ENCODE results near the gene TRIM37. TPM values are rescaled to one million over a fixed set of nuclear protein-coding genes. Genes with fewer than 3 reads are reported as not detected.

The TRIM37 gene
- total RNA-seq, 2 donors from 2014 or later: 20.9 to 26.8 TPM

DNA sequence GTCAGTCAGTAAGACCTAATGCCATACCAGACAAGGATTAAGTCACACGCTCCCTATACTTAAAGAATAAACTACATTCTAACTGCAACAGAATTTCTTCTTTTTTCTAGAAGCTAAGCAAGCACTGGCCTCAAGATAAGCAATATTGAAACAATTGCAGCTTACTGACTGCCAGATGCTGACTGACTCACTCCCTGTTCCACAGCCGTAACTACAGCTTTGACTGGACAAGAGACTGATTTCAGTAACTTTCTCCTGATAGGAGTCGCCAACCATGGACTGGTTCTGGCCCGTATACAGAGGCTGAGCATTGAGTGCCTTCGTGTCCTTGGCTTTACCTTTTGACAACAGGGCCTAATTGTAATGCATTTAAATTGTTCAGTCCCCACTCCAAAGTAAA lies 67.9 kb downstream of the TRIM37 start:
- no peak overlapping the region for H3K27ac Mint-ChIP-seq
- H3K27me3 Mint-ChIP-seq: no peaks in the 10 kb centered on the region
- no peaks in the 10 kb centered on the region for H3K4me1 Mint-ChIP-seq
- peaks cover 89% of the 10 kb centered on the region for H3K36me3 Mint-ChIP-seq (ENCODE audit: low read depth)
- no peaks in the 10 kb centered on the region for H3K9me3 Mint-ChIP-seq
- ATAC-seq (replicated peaks): peak; percentile 90
- H3K4me3 Mint-ChIP-seq: no peak overlapping the region

- no peak overlapping the region for H3K27ac Mint-ChIP-seq
These were observed 68.7 kb downstream of the TRIM37 start for GRCh38 chr17:59037960-59038359.

DNA sequence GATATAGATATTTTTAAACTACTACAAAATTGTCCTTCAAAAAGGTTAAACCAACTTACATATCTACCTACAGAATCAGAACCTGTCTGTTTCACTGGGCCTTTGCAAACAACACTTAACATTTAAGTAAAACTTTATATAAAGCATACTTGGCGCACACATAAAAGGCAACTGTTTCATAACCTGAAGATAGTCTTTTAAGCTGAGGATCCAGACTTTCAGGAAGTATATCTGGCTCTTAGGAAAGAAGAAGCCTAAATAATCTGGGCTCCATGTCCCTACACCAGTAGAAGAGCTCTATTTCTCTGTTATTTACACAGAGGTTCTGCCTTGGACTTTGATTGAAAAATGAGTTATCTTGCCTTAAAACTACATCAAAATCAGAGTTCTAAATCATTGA lies 75.9 kb downstream of the TRIM37 start:
- H3K27me3 Mint-ChIP-seq: no peaks in the 10 kb centered on the region
- H3K4me3 Mint-ChIP-seq: no peak overlapping the region
- ATAC-seq (replicated peaks): no peak
- peaks cover 89% of the 10 kb centered on the region for H3K36me3 Mint-ChIP-seq (ENCODE audit: low read depth)
- no peak overlapping the region for H3K27ac Mint-ChIP-seq
- peaks cover 10% of the 10 kb centered on the region for H3K4me1 Mint-ChIP-seq
- H3K9me3 Mint-ChIP-seq: no peaks in the 10 kb centered on the region

More at GRCh38 chr17:59037960-59038359, 68.7 kb downstream of the TRIM37 start:
- Mint-ChIP-seq H3K27me3 (no peaks in the 10 kb centered on the region), H3K4me1 (no peaks in the 10 kb centered on the region), H3K9me3 (no peaks in the 10 kb centered on the region), H3K4me3 (no peak overlapping the region), H3K36me3 (ENCODE audit: low read depth) (peaks cover 87% of the 10 kb centered on the region)
- no peak for ATAC-seq (replicated peaks)

DNA sequence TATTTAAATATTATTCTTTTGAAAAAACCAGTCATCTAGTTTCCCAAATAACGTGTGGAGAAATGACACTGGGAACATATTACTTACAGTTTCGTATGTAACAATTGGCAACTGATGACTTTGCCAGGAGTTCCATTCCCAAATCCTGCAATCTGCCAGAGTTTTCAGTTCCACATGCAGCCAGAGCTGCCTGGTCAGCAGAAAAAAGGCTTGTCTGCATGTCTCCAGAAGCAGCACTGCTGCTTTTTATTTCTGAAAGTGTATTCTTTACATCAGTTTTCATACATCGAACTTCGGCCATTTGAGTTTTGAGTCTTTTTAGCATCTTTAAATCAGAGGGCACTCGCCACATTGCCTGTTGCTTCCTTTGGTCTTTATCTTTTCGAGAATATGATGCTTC lies 78.4 kb downstream of the TRIM37 start:
- H3K4me1 Mint-ChIP-seq: peaks cover 10% of the 10 kb centered on the region
- no peak for ATAC-seq (replicated peaks)
- no peaks in the 10 kb centered on the region for H3K9me3 Mint-ChIP-seq
- no peak overlapping the region for H3K4me3 Mint-ChIP-seq
- H3K27ac Mint-ChIP-seq: peak overlapping the region; percentile 58
- no peaks in the 10 kb centered on the region for H3K27me3 Mint-ChIP-seq
- H3K36me3 Mint-ChIP-seq (ENCODE audit: low read depth): peaks cover 86% of the 10 kb centered on the region

DNA sequence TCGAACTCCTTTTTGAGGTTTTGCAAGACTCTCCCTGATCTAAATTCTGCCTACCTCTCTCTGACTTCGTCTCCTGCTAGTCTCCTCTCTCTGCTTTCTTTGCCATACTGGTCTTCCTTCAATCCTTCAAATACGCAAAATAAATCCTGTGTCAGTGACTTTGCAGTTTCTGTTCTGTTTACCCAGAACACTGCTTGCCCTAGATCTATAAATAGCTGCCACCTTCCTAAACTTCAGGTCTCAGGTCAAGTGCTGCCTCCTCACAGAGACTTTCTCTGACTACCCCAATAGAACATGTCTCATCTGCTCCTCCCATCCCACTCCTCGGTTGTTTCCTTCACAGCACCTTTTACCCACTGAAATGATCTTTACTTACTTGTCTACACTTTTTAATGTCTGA lies 78.9 kb downstream of the TRIM37 start:
- Mint-ChIP-seq H3K4me1 (peaks cover 10% of the 10 kb centered on the region), H3K9me3 (no peaks in the 10 kb centered on the region), H3K36me3 (ENCODE audit: low read depth) (peaks cover 80% of the 10 kb centered on the region), H3K27me3 (no peaks in the 10 kb centered on the region), H3K4me3 (no peak overlapping the region), H3K27ac (peak overlapping the region; percentile 58)
- ATAC-seq (replicated peaks): no peak

GRCh38 chr17:59026176-59026939 lies 80.3 kb downstream of the TRIM37 start:
- H3K36me3 Mint-ChIP-seq (ENCODE audit: low read depth): peaks cover 73% of the 10 kb centered on the region
- H3K4me3 Mint-ChIP-seq: no peak overlapping the region
- H3K9me3 Mint-ChIP-seq: no peaks in the 10 kb centered on the region
- peaks cover 10% of the 10 kb centered on the region for H3K4me1 Mint-ChIP-seq
- no peak for ATAC-seq (replicated peaks)
- no peaks in the 10 kb centered on the region for H3K27me3 Mint-ChIP-seq
- peak overlapping the region; percentile 58 for H3K27ac Mint-ChIP-seq

DNA sequence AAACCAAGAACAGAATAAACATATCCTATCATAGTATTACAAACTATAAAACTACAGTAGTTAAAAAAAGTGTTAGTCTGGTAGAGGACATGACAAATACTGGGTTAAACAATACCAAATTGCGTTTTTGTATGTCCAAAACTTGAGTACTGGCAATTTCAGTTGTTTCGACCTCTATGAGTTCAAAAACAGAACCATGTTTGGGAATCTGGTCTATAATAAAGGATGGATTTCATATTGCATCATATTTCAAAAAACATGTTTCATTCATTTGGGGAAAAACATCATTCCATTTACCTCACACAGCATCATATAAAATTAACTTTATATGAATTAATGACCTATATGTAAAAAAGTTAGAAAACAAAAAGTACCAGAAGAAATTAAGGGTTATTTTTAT lies 81.8 kb downstream of the TRIM37 start:
- Mint-ChIP-seq H3K4me3 (no peak overlapping the region), H3K36me3 (ENCODE audit: low read depth) (peaks cover 72% of the 10 kb centered on the region), H3K27me3 (no peaks in the 10 kb centered on the region), H3K4me1 (peaks cover 7% of the 10 kb centered on the region), H3K27ac (no peak overlapping the region), H3K9me3 (no peaks in the 10 kb centered on the region)
- ATAC-seq (replicated peaks): no peak

DNA sequence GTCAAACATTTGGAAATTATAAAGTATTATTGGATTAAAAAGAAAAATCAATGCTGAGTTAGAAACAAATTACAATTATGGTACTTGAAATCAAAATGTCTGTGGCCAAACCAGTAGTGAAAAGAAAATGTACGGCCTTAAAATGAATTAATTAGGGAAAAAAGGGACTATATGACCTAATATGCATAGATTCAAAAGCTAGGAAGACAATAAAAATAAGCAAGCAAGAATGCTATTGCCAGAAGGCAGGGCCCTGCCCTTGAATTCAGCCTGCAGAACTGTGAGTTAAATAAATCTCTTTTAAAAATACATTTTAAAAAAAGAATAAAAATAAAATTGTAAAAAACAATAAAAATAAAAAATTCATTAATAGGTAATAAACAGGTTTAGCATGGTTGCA lies 88.7 kb downstream of the TRIM37 start:
- ATAC-seq (replicated peaks): no peak
- no peaks in the 10 kb centered on the region for H3K9me3 Mint-ChIP-seq
- no peaks in the 10 kb centered on the region for H3K27me3 Mint-ChIP-seq
- H3K27ac Mint-ChIP-seq: no peak overlapping the region
- no peaks in the 10 kb centered on the region for H3K4me1 Mint-ChIP-seq
- no peak overlapping the region for H3K4me3 Mint-ChIP-seq
- H3K36me3 Mint-ChIP-seq (ENCODE audit: low read depth): peaks cover 83% of the 10 kb centered on the region

- H3K27me3 Mint-ChIP-seq: no peaks in the 10 kb centered on the region
- H3K9me3 Mint-ChIP-seq: no peaks in the 10 kb centered on the region
- H3K4me1 Mint-ChIP-seq: no peaks in the 10 kb centered on the region
- ATAC-seq (replicated peaks): no peak
- peak overlapping the region; percentile 46 for H3K27ac Mint-ChIP-seq
- no peak overlapping the region for H3K4me3 Mint-ChIP-seq
- H3K36me3 Mint-ChIP-seq (ENCODE audit: low read depth): peaks cover 83% of the 10 kb centered on the region
These were observed 94.7 kb downstream of the TRIM37 start for GRCh38 chr17:59011975-59012374.

DNA sequence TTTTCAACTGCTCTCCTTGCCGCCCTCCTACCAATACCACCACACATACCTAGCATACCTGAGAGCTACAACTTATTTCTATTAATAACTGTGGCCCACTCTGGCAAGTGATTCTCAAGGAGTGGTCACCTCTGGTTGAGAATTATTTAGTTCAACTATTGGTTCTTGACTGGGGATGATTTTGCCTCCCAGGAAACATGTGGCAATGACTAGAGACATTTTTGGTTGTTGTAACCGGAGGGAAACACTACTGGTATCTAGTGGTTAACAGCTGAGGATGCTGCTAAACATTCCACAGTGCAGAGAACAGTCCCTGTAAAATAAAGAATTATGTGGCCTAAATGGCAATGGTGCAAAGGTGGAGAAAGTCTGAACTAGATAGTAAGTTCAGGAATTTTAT lies 96.7 kb downstream of the TRIM37 start:
- Mint-ChIP-seq H3K36me3 (ENCODE audit: low read depth) (peaks cover 69% of the 10 kb centered on the region), H3K27me3 (no peaks in the 10 kb centered on the region), H3K27ac (no peak overlapping the region), H3K9me3 (no peaks in the 10 kb centered on the region), H3K4me3 (no peak overlapping the region), H3K4me1 (peaks cover under 1% of the 10 kb centered on the region)
- ATAC-seq (replicated peaks): no peak

DNA sequence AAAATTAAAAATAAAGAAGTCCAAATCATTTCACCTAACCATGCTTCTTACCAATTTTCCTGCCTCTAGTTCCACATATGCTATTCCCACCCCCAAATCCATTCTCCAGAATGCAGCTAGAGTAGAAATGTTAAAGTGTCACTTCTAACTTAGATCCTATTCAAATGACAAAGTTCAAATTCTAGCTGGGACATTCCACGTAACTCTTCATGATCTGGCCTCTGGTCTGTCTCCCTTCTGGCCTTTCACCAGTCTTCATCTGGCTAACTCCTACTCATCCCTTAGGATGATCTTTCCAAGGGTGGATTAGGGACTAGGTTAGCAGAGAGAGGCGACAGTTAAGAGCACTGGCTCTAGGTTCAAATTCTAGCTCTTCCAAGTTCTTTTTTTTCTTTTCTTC lies 97.9 kb downstream of the TRIM37 start:
- H3K4me1 Mint-ChIP-seq: peaks cover 5% of the 10 kb centered on the region
- no peaks in the 10 kb centered on the region for H3K27me3 Mint-ChIP-seq
- H3K27ac Mint-ChIP-seq: peak overlapping the region; percentile 58
- H3K9me3 Mint-ChIP-seq: no peaks in the 10 kb centered on the region
- no peak for ATAC-seq (replicated peaks)
- H3K4me3 Mint-ChIP-seq: no peak overlapping the region
- peaks cover 56% of the 10 kb centered on the region for H3K36me3 Mint-ChIP-seq (ENCODE audit: low read depth)

DNA sequence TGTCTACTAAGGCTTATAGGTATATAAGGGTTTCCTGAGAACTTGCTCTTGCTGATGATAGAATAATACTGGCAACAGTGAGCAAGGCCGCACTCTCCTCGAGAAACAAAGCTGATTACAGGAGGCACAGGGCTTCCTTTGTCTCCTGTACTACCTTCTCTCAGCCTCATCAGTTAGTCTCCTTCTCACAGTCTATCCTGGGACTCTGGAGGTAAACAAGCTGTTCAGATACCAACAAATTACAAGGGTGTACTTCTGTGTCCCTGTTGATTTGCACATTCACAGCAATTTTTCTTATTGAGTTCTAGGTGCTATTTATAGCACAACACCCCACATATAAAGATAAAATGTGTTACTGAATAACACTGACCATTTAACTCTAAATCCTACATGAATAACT lies 98.7 kb downstream of the TRIM37 start:
- no peak for ATAC-seq (replicated peaks)
- H3K4me1 Mint-ChIP-seq: peaks cover 5% of the 10 kb centered on the region
- no peak overlapping the region for H3K4me3 Mint-ChIP-seq
- H3K27ac Mint-ChIP-seq: peak overlapping the region; percentile 58
- no peaks in the 10 kb centered on the region for H3K27me3 Mint-ChIP-seq
- H3K9me3 Mint-ChIP-seq: no peaks in the 10 kb centered on the region
- peaks cover 48% of the 10 kb centered on the region for H3K36me3 Mint-ChIP-seq (ENCODE audit: low read depth)

DNA sequence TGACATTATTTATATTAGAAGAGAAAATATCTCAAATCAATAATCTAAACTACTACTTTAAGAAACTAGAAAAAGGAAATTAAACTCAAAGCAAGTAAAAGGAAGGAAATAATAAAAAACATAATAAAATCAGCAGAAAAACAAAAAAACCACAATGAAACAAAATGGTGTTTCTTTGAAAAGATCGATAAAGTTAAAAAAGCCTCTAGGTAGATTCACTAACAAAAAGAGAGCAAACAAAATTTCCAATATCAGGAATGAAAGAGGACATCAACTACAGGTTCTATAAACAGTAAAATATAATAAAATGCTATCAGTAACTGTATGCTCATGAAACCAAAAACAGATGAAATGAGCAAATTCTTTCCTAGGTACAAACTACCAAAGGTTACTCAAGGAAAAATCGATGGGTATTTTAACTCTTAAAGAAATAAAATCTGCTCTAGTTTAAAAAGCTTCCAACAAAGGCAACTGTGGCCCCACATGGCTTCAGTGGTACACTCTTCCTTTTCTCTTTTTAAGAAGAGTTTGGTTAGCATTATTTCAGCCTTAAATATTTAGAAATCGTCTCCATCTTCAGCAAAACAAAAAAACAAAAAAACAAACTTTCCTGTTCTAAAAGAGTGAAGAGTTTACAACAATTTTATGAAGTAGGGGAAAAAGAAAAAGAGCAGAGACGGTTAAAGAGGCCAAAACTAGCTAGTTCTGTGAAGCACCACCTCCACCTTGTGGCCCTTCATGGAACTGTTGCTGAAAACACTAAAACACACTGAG lies 102.2 kb downstream of the TRIM37 start:
- peak overlapping the region; percentile 81 for H3K27ac Mint-ChIP-seq
- H3K4me3 Mint-ChIP-seq: peak overlapping the region; percentile 37
- no peaks in the 10 kb centered on the region for H3K9me3 Mint-ChIP-seq
- H3K36me3 Mint-ChIP-seq (ENCODE audit: low read depth): peaks cover 41% of the 10 kb centered on the region
- no peak for ATAC-seq (replicated peaks)
- H3K27me3 Mint-ChIP-seq: no peaks in the 10 kb centered on the region
- H3K4me1 Mint-ChIP-seq: peaks cover 12% of the 10 kb centered on the region

GRCh38 chr17:59003860-59004259 lies 102.8 kb downstream of the TRIM37 start:
- Mint-ChIP-seq H3K4me1 (peaks cover 12% of the 10 kb centered on the region), H3K4me3 (no peak overlapping the region), H3K27ac (peak overlapping the region; percentile 81), H3K9me3 (no peaks in the 10 kb centered on the region), H3K27me3 (no peaks in the 10 kb centered on the region), H3K36me3 (ENCODE audit: low read depth) (peaks cover 41% of the 10 kb centered on the region)
- ATAC-seq (replicated peaks): no peak

GRCh38 chr17:59002848-59003247 lies 103.8 kb downstream of the TRIM37 start:
- peaks cover 12% of the 10 kb centered on the region for H3K4me1 Mint-ChIP-seq
- no peaks in the 10 kb centered on the region for H3K27me3 Mint-ChIP-seq
- no peaks in the 10 kb centered on the region for H3K9me3 Mint-ChIP-seq
- no peak overlapping the region for H3K4me3 Mint-ChIP-seq
- no peak for ATAC-seq (replicated peaks)
- H3K36me3 Mint-ChIP-seq (ENCODE audit: low read depth): peaks cover 41% of the 10 kb centered on the region
- H3K27ac Mint-ChIP-seq: peak overlapping the region; percentile 81
